MM.1S (cell line): ENCODE data around the gene FKBP7.

Experiments used
- CTCF ChIP-seq: fragments of 300-600 bp; sonication (generic); IDR thresholded peaks from 2 replicates; pipeline ENCODE4 v1.5.1; 2016; ENCODE audit warnings: antibody characterized with exemption, low read length, mixed read lengths
- EZH2 ChIP-seq: fragments of 300-600 bp; sonication (generic); optimal IDR thresholded peaks from 2 replicates; pipeline ENCODE3; 2017; ENCODE audit warnings: low read depth, mild to moderate bottlenecking, antibody characterized with exemption, low read length, mixed read lengths

- TF ChIP-seq CTCF (no peak), EZH2 (no peak)
Measured at GRCh38 chr2:178506101-178506500, 27.7 kb upstream of the FKBP7 start.
